DND-41 (cell line): ENCODE measurements around the gene ADCY1.

ENCODE experiments used
- EZH2 ChIP-seq: IDR thresholded peaks from 3 replicates; pipeline ENCODE4 v1.6.1; 2012; ENCODE audit warnings: borderline replicate concordance, low read depth, mild to moderate bottlenecking, moderate library complexity, low read length, inconsistent platforms; ENCODE audit not compliant: severe bottlenecking
- TF ChIP-seq, protein P1 (sequence below): IDR thresholded peaks from 2 replicates; pipeline ENCODE4 v1.5.1; 2012; ENCODE audit warnings: borderline replicate concordance, low read length, moderate library complexity, mild to moderate bottlenecking; ENCODE audit not compliant: poor library complexity, severe bottlenecking; ENCODE audit errors: extremely low read depth

DNA sequence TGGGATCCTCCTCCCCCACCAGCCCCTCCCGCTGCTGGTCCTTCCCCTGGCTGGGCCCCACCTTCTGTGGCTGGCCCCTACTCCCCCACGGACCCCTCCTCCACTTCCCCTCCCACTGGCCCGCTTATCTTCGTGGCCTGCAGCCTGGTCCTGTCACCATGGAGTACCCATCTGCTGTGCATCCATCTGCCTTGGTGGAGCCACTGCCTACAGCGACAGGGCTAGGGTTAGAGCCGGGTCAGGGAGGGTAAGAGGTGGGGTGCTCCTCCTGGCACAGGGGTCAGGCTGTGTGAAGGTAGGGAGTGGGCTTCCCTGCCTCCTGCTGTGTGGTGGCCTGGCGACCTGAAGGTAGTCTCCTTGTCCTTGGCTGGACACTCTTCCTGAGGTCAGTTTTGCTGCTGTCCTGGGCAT lies 5.2 kb downstream of the ADCY1 start:
- TF ChIP-seq, protein P1, sequence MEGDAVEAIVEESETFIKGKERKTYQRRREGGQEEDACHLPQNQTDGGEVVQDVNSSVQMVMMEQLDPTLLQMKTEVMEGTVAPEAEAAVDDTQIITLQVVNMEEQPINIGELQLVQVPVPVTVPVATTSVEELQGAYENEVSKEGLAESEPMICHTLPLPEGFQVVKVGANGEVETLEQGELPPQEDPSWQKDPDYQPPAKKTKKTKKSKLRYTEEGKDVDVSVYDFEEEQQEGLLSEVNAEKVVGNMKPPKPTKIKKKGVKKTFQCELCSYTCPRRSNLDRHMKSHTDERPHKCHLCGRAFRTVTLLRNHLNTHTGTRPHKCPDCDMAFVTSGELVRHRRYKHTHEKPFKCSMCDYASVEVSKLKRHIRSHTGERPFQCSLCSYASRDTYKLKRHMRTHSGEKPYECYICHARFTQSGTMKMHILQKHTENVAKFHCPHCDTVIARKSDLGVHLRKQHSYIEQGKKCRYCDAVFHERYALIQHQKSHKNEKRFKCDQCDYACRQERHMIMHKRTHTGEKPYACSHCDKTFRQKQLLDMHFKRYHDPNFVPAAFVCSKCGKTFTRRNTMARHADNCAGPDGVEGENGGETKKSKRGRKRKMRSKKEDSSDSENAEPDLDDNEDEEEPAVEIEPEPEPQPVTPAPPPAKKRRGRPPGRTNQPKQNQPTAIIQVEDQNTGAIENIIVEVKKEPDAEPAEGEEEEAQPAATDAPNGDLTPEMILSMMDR: no peak
- no peak for TF ChIP-seq EZH2
